Heart right ventricle (tissue), 16 donors: ENCODE results near the gene TMEM51. TPM values are rescaled to one million over a fixed set of nuclear protein-coding genes. Genes with fewer than 3 reads are reported as not detected.

Experiments
- ATAC-seq, 8 donors: fragments of 200-7000 bp; cut with Tn5 transposase; one replicate each; pipeline ENCODE4 v1.9.1; 2020; ENCODE audit warnings: mild to moderate bottlenecking in 8 of 8, moderate library complexity in 8 of 8, moderate number of reproducible peaks in 1 of 8
- DNase-seq, 2 donors: peaks; one replicate each; pipeline ENCODE4 v3.0.0-alpha.2; 2020
- H3K27ac ChIP-seq, 10 donors: fragments of 200-600 bp; sonication (generic) in 2 of 10; one replicate each; pipeline versions ENCODE4 v1.5.0 to v1.8.0; 2020 to 2022; ENCODE audit warnings: mild to moderate bottlenecking in 3 of 10
- H3K27me3 ChIP-seq, 7 donors: fragments of 200-600 bp; one replicate each; pipeline ENCODE4 v1.8.0; 2021 to 2022; ENCODE audit warnings: mild to moderate bottlenecking in 2 of 7
- H3K36me3 ChIP-seq, 9 donors: fragments of 200-600 bp; sonication (generic) in 1 of 9; one replicate each; pipeline versions ENCODE4 v1.5.0 to v1.8.0; 2020 to 2022; ENCODE audit warnings: mild to moderate bottlenecking in 2 of 9
- H3K4me1 ChIP-seq, 9 donors: fragments of 200-600 bp; sonication (generic) in 1 of 9; one replicate each; pipeline versions ENCODE4 v1.5.0 to v1.8.0; 2020 to 2022; ENCODE audit warnings: mild to moderate bottlenecking in 4 of 9
- H3K4me3 ChIP-seq, 10 donors: fragments of 200-600 bp; sonication (generic) in 2 of 10; one replicate each; pipeline versions ENCODE4 v1.5.0 to v1.8.0; 2020 to 2022; ENCODE audit warnings: mild to moderate bottlenecking in 7 of 10, moderate library complexity in 2 of 10
- H3K9me3 ChIP-seq, 11 donors: fragments of 200-600 bp in 10 of 11; sonication (generic) in 2 of 11; one replicate each; pipeline versions ENCODE4 v1.5.0 to v1.8.0; 2013 to 2022; ENCODE audit warnings: mild to moderate bottlenecking in 2 of 11, control low read depth in 1 of 11, moderate library complexity in 1 of 11
- CTCF ChIP-seq, 9 donors: fragments of 200-600 bp; sonication (generic) in 2 of 9; IDR thresholded peaks; one replicate each; pipeline versions ENCODE4 v1.5.0 to v1.8.0; 2021 to 2022; ENCODE audit warnings: antibody characterized with exemption in 9 of 9, mild to moderate bottlenecking in 5 of 9, moderate library complexity in 1 of 9
- WGBS, 2 donors: extraction: QIAGEN DNeasy Blood & Tissue Kit; methylation state at CpG; one replicate each; pipeline ENCODE4 v1.1.7; 2013; ENCODE audit warnings: inconsistent platforms in 1 of 2; 5-methylcytosine and 5-hydroxymethylcytosine counted together
- intact Hi-C, 10 donors: fragments of 100-400 bp; cut with DNase I; formaldehyde crosslinking; loops; one replicate each; pipeline versions ENCODE4 v1.11.1 to v1.14.2; 2022
- polyA plus RNA-seq, 2 donors: library from polyadenylated mRNA; stranded (reverse); fragments of 200-250 nt; gene quantifications; one replicate each; pipeline ENCODE4 v1.2.3, GENCODE V29; 2013
- total RNA-seq, 10 donors: library from RNA; stranded (reverse); fragmentation: NEBNext Ultra II Directional in 3 of 10; extraction: Animal tissue kit (Norgen Biotek cat#: 25700) in 3 of 10; gene quantifications; one replicate each; pipeline versions ENCODE4 v1.2.1 to v1.2.4, GENCODE V29; 2021 to 2023
- donor health status: Arrhythmogenic right ventricular cardiomyopathy.
- donor health status: ischemic (EF 13 %, LVEDD 7.1; RV severe dilation, severe dysfunction).
- donor health status: healthy with polysubstance abuse.
- donor health status: DM: no; HTN: yes; CAD: no.
- donor health status: DM: no; HTN: no; CAD: no.
- donor health status: ischemic (EF 25% LVEDD 6.9; RV normal size, moderate dysfunction).
- donor health status: ischemic (EF 25% LVEDD 5.7; RV mildly dilated, moderate dysfunction).
- donor health status: healthy.
- donor health status: DM: yes; HTN: yes; CAD: no.
- donor health status: Ischemic cardiomyopathy.
- donor health status: ischemic (EF 35%, LVEDD 5.7; RV mildly dilated, moderate dysfunction).
- donor health status: nonischemic (EF 11% LVEDD 7.7; RV severe dilation, severe dysfunction).
- donor health status: DM: yes; HTN: yes; CAD: no.
- donor health status: PGD.
- donor health status: ischemic (EF 29% LVEDD 5.4; RV normal size, mild dysfunction).
- donor health status: nonischemic (EF 23%, LVEDD 6.1; RV moderate dilation, normal function).

Gene TMEM51
- total and polyA plus RNA-seq, 12 donors: 2.0 to 9.5 (median 3.2) TPM

GRCh38 chr1:15236746-15237145, 83.2 kb downstream of the TMEM51 start:
- ATAC-seq (no peak), DNase-seq (no peak)
- TF ChIP-seq CTCF (IDR thresholded peaks at IDR 0.05): no peak
- 90 to 96% methylated on average over 9 of the region's 9 CpGs for WGBS, 2 donors
- no peak overlapping the region for H3K4me3 ChIP-seq
- intact Hi-C loops: no loop called here
- H3K27ac ChIP-seq: no peak overlapping the region
- H3K36me3 ChIP-seq: no peaks in the 10 kb centered on the region
- H3K9me3 ChIP-seq: no peaks in the 10 kb centered on the region
- peaks cover 0 to 5% (median 0%) of the 10 kb centered on the region in 9 donors for H3K4me1 ChIP-seq
- peaks cover 0 to 9% (median 0%) of the 10 kb centered on the region in 7 donors for H3K27me3 ChIP-seq

- ATAC-seq (no peak), DNase-seq (no peak)
- 93 to 96% methylated on average over 1 of the region's 1 CpG for WGBS, 2 donors
- peaks cover 0 to 9% (median 0%) of the 10 kb centered on the region in 7 donors for H3K27me3 ChIP-seq
- no peak overlapping the region for H3K27ac ChIP-seq
- no peak for TF ChIP-seq CTCF (IDR thresholded peaks at IDR 0.05)
- intact Hi-C loops: no loop called here
- no peaks in the 10 kb centered on the region for H3K4me1 ChIP-seq
- no peaks in the 10 kb centered on the region for H3K9me3 ChIP-seq
- no peak overlapping the region for H3K4me3 ChIP-seq
- H3K36me3 ChIP-seq: no peaks in the 10 kb centered on the region
Measured at GRCh38 chr1:15238789-15239188, 85.2 kb downstream of the TMEM51 start.

- peaks cover 0 to 23% (median 8%) of the 10 kb centered on the region in 9 donors for H3K4me1 ChIP-seq
- DNase-seq (no peak), ATAC-seq (no peak)
- intact Hi-C loops: no loop called here
- 93% methylated on average over 7 of the region's 7 CpGs for WGBS, 2 donors
- no peak for TF ChIP-seq CTCF (IDR thresholded peaks at IDR 0.05)
- H3K4me3 ChIP-seq: no peak overlapping the region
- no peaks in the 10 kb centered on the region for H3K36me3 ChIP-seq
- H3K9me3 ChIP-seq: no peaks in the 10 kb centered on the region
- peaks cover 0 to 15% (median 11%) of the 10 kb centered on the region in 7 donors for H3K27me3 ChIP-seq
- H3K27ac ChIP-seq: no peak overlapping the region
Measured at GRCh38 chr1:15242766-15243165, 89.2 kb downstream of the TMEM51 start.

GRCh38 chr1:15243275-15244043, 89.9 kb downstream of the TMEM51 start:
- Histone ChIP-seq H3K4me1 (peaks cover 0 to 27% (median 9%) of the 10 kb centered on the region in 9 donors), H3K9me3 (no peaks in the 10 kb centered on the region), H3K27ac (no peak overlapping the region), H3K4me3 (no peak overlapping the region), H3K36me3 (no peaks in the 10 kb centered on the region), H3K27me3 (peaks cover 0 to 22% (median 16%) of the 10 kb centered on the region in 7 donors)
- TF ChIP-seq CTCF (IDR thresholded peaks at IDR 0.05): no peak
- ATAC-seq: no peak
- no peak for DNase-seq
- 61 to 67% methylated on average over 10 of the region's 10 CpGs for WGBS, 2 donors
- intact Hi-C loops: no loop called here
